ENCODE data around the gene SEMA4G. TPM values are rescaled to one million over a fixed set of nuclear protein-coding genes. Genes with fewer than 3 reads are reported as not detected.
A peak's percentile ranks its signal among the peaks of the same experiment; 100 is the strongest.

Gene SEMA4G
- total RNA-seq, 1 donor from 2014 or later = 0.86 TPM

- intact Hi-C loops (cut with DNase I) = no loop called here
- DNase-seq (peak; percentile 91), ATAC-seq (ENCODE audit: poor library complexity) (peak; percentile 77)
Observed at GRCh38 chr10:101014230-101014884, 45.1 kb downstream of the SEMA4G start.

- intact Hi-C loops (cut with DNase I) = no loop called here
- ATAC-seq (ENCODE audit: poor library complexity) = no peak
- DNase-seq = no peak
Observed at GRCh38 chr10:101014966-101015581, 45.8 kb downstream of the SEMA4G start.

- intact Hi-C loops (cut with DNase I) = no loop called here
- no peak for DNase-seq
Observed at GRCh38 chr10:101015582-101015973, 46.3 kb downstream of the SEMA4G start.

GRCh38 chr10:101016814-101017213 lies 47.5 kb downstream of the SEMA4G start:
- DNase-seq = no peak
- intact Hi-C loops (cut with DNase I) = no loop called here
- ATAC-seq (ENCODE audit: poor library complexity) = no peak

More at GRCh38 chr10:101015582-101015973, 46.3 kb downstream of the SEMA4G start:
- ATAC-seq (ENCODE audit: poor library complexity) = no peak

DNA sequence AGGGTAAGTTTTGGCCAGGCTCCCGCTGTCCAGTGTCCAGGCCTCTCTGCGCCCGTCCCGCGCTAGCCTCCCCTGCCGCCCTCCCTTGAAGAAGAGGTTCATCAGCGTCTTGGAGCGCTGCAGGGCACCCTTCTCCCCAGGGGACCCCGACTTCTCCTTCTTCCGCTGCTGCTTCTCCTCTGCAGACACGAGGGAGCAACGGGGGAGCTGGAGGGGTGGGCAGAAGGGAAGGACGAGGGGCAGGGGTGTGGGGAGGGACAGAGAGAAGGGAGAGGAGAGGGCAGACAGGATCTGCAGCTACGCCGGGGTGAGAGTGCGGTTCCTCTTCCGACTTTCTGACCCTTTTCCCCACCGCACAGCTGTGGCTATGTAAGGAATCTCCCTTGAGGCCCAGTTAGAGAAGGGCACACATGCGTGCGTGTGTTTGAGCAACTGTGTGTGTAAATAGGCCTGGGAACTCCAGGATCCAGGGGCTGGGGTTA lies 48.9 kb downstream of the SEMA4G start:
- intact Hi-C loops (cut with DNase I) = no loop called here
- ATAC-seq (ENCODE audit: poor library complexity) = no peak
- no peak for DNase-seq

DNA sequence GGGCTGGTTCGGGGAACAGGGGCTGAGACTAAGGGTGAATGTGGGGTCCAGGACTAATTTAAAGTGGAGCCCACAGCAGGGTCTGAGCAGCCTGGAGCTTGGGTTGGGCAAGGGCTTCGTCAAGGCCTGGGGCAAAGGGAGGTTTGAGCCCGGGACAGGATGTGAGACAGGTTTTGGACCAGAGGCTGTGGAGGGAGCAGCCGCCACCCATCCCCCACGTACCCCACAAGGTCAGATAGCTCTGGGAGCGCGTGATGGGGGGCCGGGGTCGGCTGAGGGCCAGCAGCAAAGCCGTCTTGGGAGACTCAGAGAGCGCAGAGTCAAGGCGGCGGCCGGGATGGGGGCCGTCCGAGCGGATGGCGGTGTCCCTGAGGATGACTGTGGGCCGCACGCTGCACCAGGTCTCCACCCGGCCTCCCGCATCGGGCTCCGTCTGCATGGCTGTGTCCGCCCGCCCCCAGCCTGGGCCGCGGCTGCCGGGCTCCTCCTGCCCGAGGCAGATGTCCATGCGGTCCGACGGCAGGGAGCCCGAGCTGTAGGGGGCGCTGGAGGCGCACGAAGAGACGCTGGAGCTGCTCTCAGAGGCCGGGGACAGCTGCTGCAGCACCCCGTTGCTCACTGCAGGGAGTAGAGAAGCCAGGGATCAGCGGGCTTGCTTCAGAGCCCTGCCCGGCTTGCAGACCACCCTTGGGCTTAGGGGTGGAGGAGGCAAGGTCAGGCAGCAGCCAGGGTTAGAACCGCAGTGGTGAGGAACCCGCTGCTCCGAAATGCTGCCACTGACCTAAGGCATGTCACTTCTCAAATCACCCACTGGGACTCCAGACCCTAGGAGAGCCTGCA lies 49.5 kb downstream of the SEMA4G start:
- ATAC-seq (ENCODE audit: poor library complexity) = peak; percentile 82
- intact Hi-C loops (cut with DNase I) = no loop called here
- DNase-seq = peak; percentile 92

Small RNA genes within 50 kb of the gene (microRNA-seq; reads per million reads assigned to microRNA genes)
- not detected for gene MIR608

Other genes starting within 250 kb of the SEMA4G start
- gene PAX2, start 223.9 kb upstream of the SEMA4G start, total RNA-seq = not detected
- 15.0 TPM for gene SLF2, start 56.5 kb upstream of the SEMA4G start, total RNA-seq
- 55.4 TPM for gene MRPL43, start 18.0 kb downstream of the SEMA4G start, total RNA-seq
- gene TWNK, start 18.0 kb downstream of the SEMA4G start, total RNA-seq = 6.4 TPM
- 39.1 TPM for gene LZTS2, start 30.3 kb downstream of the SEMA4G start, total RNA-seq
- 0.38 TPM for gene PDZD7, start 61.6 kb downstream of the SEMA4G start, total RNA-seq
- 11.4 TPM for gene SFXN3, start 61.7 kb downstream of the SEMA4G start, total RNA-seq
- 5.0 TPM for gene KAZALD1, start 92.5 kb downstream of the SEMA4G start, total RNA-seq
- not detected for gene TLX1, start 161.8 kb downstream of the SEMA4G start, total RNA-seq